ENCODE results near the gene PLXNA3. TPM values are rescaled to one million over a fixed set of nuclear protein-coding genes. Genes with fewer than 3 reads are reported as not detected.

Gene PLXNA3
- total and polyA plus RNA-seq, 10 of the 15 experiments (the other 5 are each of a cell fraction or from before 2014, with no cell fraction given): 0.26 to 26.8 (median 3.4) TPM

DNA sequence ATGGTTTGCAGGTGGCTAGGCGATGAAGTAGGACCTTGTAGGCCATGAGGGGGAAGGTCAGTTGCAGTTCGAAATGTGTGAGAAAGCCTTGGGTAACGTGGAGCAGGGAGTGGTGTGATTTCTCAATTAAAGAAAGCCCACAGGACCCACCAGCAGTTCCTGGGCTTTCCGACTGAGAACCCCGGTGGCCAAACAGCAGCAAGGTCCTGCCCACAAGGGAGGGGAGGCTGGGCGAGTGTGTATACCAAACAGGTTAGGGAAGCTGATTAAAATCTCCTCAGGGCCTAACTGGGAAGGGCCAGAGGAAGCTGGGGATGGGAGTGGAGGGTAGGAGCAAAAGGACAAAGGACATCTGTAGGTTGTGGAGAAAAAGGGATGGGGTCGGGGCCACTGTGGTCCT, 27.2 kb upstream of the PLXNA3 start:
- no peak overlapping the region for H3K4me3 ChIP-seq
- no peaks in the 10 kb centered on the region for H3K27me3 ChIP-seq (replicated peaks in 1 of 2; ENCODE audit: control insufficient read depth in 2 of 2, insufficient read depth in 2 of 2, low read length in 1 of 2)
- ChIA-PET CTCF (no interaction called here), RAD21 (ENCODE audit: unreplicated experiment) (no interaction called here), POLR2A (no interaction called here), SMC1A (ENCODE audit: uncharacterized antibody, unreplicated experiment) (no interaction called here)
- no peak overlapping the region for H3K9ac ChIP-seq (ENCODE audit: control insufficient read depth, insufficient read depth, low read length)
- no peaks in the 10 kb centered on the region; the same call in 2 of the 3 replicates for H3K9me3 ChIP-seq (replicated peaks; ENCODE audit: control insufficient read depth, insufficient read depth, low read length)
- H3K4me1 ChIP-seq (ENCODE audit: control insufficient read depth, insufficient read depth, low read length): no peaks in the 10 kb centered on the region
- no peak for FAIRE-seq
- DNase-seq (ENCODE audit: low read depth, low spot score): no peak
- H4K20me1 ChIP-seq (ENCODE audit: control insufficient read depth, insufficient read depth): no peaks in the 10 kb centered on the region
- H3K79me2 ChIP-seq (ENCODE audit: control insufficient read depth, insufficient read depth, low read length): peaks cover 12% of the 10 kb centered on the region
- TF ChIP-seq, protein P1, sequence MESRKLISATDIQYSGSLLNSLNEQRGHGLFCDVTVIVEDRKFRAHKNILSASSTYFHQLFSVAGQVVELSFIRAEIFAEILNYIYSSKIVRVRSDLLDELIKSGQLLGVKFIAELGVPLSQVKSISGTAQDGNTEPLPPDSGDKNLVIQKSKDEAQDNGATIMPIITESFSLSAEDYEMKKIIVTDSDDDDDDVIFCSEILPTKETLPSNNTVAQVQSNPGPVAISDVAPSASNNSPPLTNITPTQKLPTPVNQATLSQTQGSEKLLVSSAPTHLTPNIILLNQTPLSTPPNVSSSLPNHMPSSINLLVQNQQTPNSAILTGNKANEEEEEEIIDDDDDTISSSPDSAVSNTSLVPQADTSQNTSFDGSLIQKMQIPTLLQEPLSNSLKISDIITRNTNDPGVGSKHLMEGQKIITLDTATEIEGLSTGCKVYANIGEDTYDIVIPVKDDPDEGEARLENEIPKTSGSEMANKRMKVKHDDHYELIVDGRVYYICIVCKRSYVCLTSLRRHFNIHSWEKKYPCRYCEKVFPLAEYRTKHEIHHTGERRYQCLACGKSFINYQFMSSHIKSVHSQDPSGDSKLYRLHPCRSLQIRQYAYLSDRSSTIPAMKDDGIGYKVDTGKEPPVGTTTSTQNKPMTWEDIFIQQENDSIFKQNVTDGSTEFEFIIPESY (IDR thresholded peaks at IDR 0.05): no peak
- TF ChIP-seq ZNF24 (IDR thresholded peaks at IDR 0.05) (no peak), IRF4 (IDR thresholded peaks at IDR 0.05; ENCODE audit: low read depth, low read length) (no peak), MEF2A (IDR thresholded peaks at IDR 0.05; ENCODE audit: insufficient read depth, low read depth, low read length) (no peak), BHLHE40 (IDR thresholded peaks at IDR 0.05; ENCODE audit: borderline replicate concordance in 1 of 2, low read depth in 2 of 2, low read length in 1 of 2) (no peak)
- H3K4me2 ChIP-seq (ENCODE audit: control insufficient read depth, insufficient read depth): no peak overlapping the region
- H2AFZ ChIP-seq (ENCODE audit: control insufficient read depth, low read depth, low read length): no peak overlapping the region
- in situ Hi-C loops (cut with MboI) (no loop called here), intact Hi-C loops (cut with micrococcal nuclease; ENCODE audit: unreplicated experiment) (no loop called here)
- H3K27ac ChIP-seq (ENCODE audit: control insufficient read depth, insufficient read depth): no peak overlapping the region
- no peak for ATAC-seq
- WGBS (ENCODE audit: insufficient coverage, insufficient replicate concordance, low lambda C conversion rate, missing lambda C conversion rate): 57% methylated on average over 7 of the region's 7 CpGs
- BruUV-seq (replicated peaks): no TSS peak
- peaks cover 0 to 2% of the 10 kb centered on the region in 2 experiments; a peak in 1 of 4 replicates for H3K36me3 ChIP-seq (ENCODE audit: control insufficient read depth in 2 of 2, insufficient read depth in 2 of 2, low read length in 1 of 2)

DNA sequence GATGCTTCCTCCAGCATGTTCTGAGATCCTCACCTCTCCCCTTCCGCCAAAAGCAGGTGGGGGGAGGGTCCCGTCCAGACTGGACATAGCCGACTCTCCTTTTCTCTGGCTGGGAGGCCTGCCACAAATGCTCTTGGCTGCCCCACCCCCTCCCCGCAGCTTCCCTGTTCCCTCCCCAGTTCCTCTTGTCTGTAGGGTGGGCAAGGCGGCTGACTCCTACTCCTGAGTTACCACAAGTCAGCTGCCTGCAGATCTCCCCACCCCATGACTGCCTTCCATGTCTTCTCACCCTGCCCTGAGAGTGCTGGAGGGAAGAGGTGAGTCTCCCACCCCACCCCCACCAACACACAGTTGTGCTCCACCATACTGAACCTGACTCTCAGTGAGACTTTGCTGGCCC, 26.7 kb upstream of the PLXNA3 start:
- no TSS peak for BruUV-seq (replicated peaks)
- Histone ChIP-seq H3K27ac (ENCODE audit: control insufficient read depth, insufficient read depth) (no peak overlapping the region), H3K4me2 (ENCODE audit: control insufficient read depth, insufficient read depth) (no peak overlapping the region), H3K9ac (ENCODE audit: control insufficient read depth, insufficient read depth, low read length) (no peak overlapping the region), H3K79me2 (ENCODE audit: control insufficient read depth, insufficient read depth, low read length) (peaks cover 12% of the 10 kb centered on the region), H3K9me3 (replicated peaks; ENCODE audit: control insufficient read depth, insufficient read depth, low read length) (no peaks in the 10 kb centered on the region; the same call in 2 of the 3 replicates), H3K27me3 (replicated peaks in 1 of 2; ENCODE audit: control insufficient read depth in 2 of 2, insufficient read depth in 2 of 2, low read length in 1 of 2) (no peaks in the 10 kb centered on the region), H3K36me3 (ENCODE audit: control insufficient read depth in 2 of 2, insufficient read depth in 2 of 2, low read length in 1 of 2) (peaks cover 0 to 2% of the 10 kb centered on the region in 2 experiments; a peak in 1 of 4 replicates), H4K20me1 (ENCODE audit: control insufficient read depth, insufficient read depth) (no peaks in the 10 kb centered on the region), H2AFZ (ENCODE audit: control insufficient read depth, low read depth, low read length) (no peak overlapping the region), H3K4me1 (ENCODE audit: control insufficient read depth, insufficient read depth, low read length) (no peaks in the 10 kb centered on the region), H3K4me3 (no peak overlapping the region)
- intact Hi-C loops (cut with micrococcal nuclease; ENCODE audit: unreplicated experiment) (no loop called here), in situ Hi-C loops (cut with MboI) (no loop called here)
- RAD21 ChIA-PET (ENCODE audit: unreplicated experiment): no interaction called here
- POLR2A ChIA-PET: no interaction called here
- CTCF ChIA-PET: no interaction called here
- SMC1A ChIA-PET (ENCODE audit: uncharacterized antibody, unreplicated experiment): no interaction called here
- 59% methylated on average over 4 of the region's 5 CpGs for WGBS (ENCODE audit: insufficient coverage, insufficient replicate concordance, low lambda C conversion rate, missing lambda C conversion rate)
- no peak for DNase-seq (ENCODE audit: low read depth, low spot score)
- ATAC-seq: no peak
- FAIRE-seq: no peak
- TF ChIP-seq POLR2AphosphoS2 (IDR thresholded peaks at IDR 0.05; ENCODE audit: low read depth, low read length) (no peak), SIN3A (IDR thresholded peaks at IDR 0.05; ENCODE audit: low read depth, low read length) (no peak), TCF12 (IDR thresholded peaks at IDR 0.05; ENCODE audit: low read depth, low read length) (no peak), EGR1 (IDR thresholded peaks at IDR 0.05; ENCODE audit: borderline replicate concordance in 1 of 2, low read depth in 2 of 2, low read length in 2 of 2) (no peak)
- TF ChIP-seq, protein P2, sequence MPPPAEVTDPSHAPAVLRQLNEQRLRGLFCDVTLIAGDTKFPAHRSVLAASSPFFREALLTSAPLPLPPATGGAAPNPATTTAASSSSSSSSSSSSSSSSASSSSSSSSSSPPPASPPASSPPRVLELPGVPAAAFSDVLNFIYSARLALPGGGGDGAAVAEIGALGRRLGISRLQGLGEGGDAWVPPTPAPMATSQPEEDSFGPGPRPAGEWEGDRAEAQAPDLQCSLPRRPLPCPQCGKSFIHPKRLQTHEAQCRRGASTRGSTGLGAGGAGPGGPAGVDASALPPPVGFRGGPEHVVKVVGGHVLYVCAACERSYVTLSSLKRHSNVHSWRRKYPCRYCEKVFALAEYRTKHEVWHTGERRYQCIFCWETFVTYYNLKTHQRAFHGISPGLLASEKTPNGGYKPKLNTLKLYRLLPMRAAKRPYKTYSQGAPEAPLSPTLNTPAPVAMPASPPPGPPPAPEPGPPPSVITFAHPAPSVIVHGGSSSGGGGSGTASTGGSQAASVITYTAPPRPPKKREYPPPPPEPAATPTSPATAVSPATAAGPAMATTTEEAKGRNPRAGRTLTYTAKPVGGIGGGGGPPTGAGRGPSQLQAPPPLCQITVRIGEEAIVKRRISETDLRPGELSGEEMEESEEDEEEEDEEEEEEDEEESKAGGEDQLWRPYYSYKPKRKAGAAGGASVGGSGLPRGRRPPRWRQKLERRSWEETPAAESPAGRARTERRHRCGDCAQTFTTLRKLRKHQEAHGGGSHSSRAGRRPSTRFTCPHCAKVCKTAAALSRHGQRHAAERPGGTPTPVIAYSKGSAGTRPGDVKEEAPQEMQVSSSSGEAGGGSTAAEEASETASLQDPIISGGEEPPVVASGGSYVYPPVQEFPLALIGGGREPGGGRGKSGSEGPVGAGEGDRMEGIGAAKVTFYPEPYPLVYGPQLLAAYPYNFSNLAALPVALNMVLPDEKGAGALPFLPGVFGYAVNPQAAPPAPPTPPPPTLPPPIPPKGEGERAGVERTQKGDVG (CRISPR knock-in tag; IDR thresholded peaks at IDR 0.05): no peak
- TF ChIP-seq, protein P3, sequence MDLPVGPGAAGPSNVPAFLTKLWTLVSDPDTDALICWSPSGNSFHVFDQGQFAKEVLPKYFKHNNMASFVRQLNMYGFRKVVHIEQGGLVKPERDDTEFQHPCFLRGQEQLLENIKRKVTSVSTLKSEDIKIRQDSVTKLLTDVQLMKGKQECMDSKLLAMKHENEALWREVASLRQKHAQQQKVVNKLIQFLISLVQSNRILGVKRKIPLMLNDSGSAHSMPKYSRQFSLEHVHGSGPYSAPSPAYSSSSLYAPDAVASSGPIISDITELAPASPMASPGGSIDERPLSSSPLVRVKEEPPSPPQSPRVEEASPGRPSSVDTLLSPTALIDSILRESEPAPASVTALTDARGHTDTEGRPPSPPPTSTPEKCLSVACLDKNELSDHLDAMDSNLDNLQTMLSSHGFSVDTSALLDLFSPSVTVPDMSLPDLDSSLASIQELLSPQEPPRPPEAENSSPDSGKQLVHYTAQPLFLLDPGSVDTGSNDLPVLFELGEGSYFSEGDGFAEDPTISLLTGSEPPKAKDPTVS (IDR thresholded peaks at IDR 0.05; ENCODE audit: low read depth, low read length): no peak
